Panc1 (cell line): ENCODE results near the gene C4orf17.

Source experiments
- CTCF ChIP-seq: fragments of 450-650 bp; IDR thresholded peaks from 2 replicates; pipeline ENCODE4 v1.5.1; 2017; ENCODE audit warnings: mild to moderate bottlenecking
- POLR2AphosphoS5 ChIP-seq: IDR thresholded peaks from 2 replicates; pipeline ENCODE4 v1.6.1; 2012; ENCODE audit warnings: mild to moderate bottlenecking, low read depth, low read length, moderate library complexity
- REST ChIP-seq, 2 experiments: IDR thresholded peaks; 2 replicates each; pipeline ENCODE4 v1.6.1; 2011 to 2012; ENCODE audit warnings: low read depth in 2 of 2, control low read depth in 1 of 2, low read length in 1 of 2, mild to moderate bottlenecking in 1 of 2, moderate library complexity in 1 of 2; ENCODE audit not compliant: insufficient read depth in 1 of 2
- SIN3A ChIP-seq: IDR thresholded peaks from 2 replicates; pipeline ENCODE4 v1.6.1; 2012; ENCODE audit warnings: low read depth, mild to moderate bottlenecking, low read length, moderate library complexity, borderline replicate concordance; ENCODE audit not compliant: insufficient read depth

GRCh38 chr4:99586322-99586721 is 75.5 kb downstream of the C4orf17 start:
- no peak for TF ChIP-seq CTCF
- no peak for TF ChIP-seq REST (IDR thresholded peaks at IDR 0.05; ENCODE audit: insufficient read depth in 1 of 2, low read depth in 2 of 2, low read length in 1 of 2)
- TF ChIP-seq POLR2AphosphoS5 = no peak
- TF ChIP-seq SIN3A = no peak
